ENCODE measurements around the gene CRHR1. TPM values are rescaled to one million over a fixed set of nuclear protein-coding genes. Genes with fewer than 3 reads are reported as not detected.
"Not testable (repeated sequence)": the region's sequence is repeated elsewhere in the genome, so short reads cannot be mapped to it uniquely, and the experiment has no call there.

The CRHR1 gene
- total RNA-seq, 1 donor from 2014 or later = not detected

DNA sequence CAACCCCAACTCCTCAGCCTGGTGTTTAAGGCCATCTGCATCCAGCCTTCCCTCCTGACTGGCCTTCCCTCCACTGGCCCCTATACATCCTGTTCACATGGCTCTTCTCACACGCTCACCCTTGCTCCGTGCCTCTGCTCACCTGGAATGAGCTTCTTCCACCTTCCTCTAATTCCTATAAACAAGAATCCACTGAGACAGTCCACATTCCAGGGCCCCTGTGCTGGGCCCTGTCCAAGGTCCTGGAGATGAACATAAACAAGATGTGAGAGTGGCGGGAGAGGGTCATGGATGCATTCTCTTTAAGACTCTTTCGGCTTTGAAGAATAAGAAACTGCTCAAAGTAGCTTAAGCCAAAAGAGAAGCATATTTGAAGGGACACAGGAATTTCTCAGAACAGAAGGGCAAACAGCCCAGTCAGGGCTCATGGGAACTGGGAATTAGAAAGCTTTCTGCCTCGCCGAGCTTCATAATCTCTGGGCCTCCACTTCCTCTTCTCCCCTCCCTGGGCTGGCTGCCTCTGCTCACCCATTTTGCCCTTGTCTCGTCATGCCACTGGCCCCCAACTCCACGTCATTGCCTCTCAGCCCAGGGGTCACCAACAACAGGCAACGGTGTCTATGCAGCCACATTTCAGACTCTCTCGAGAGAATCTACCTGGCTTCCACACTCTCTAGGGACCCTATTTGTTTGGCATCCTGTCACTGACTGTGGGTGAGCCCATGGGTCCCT lies 74.0 kb downstream of the CRHR1 start:
- TF ChIP-seq, protein P1, sequence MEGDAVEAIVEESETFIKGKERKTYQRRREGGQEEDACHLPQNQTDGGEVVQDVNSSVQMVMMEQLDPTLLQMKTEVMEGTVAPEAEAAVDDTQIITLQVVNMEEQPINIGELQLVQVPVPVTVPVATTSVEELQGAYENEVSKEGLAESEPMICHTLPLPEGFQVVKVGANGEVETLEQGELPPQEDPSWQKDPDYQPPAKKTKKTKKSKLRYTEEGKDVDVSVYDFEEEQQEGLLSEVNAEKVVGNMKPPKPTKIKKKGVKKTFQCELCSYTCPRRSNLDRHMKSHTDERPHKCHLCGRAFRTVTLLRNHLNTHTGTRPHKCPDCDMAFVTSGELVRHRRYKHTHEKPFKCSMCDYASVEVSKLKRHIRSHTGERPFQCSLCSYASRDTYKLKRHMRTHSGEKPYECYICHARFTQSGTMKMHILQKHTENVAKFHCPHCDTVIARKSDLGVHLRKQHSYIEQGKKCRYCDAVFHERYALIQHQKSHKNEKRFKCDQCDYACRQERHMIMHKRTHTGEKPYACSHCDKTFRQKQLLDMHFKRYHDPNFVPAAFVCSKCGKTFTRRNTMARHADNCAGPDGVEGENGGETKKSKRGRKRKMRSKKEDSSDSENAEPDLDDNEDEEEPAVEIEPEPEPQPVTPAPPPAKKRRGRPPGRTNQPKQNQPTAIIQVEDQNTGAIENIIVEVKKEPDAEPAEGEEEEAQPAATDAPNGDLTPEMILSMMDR (conservative IDR thresholded peaks at IDR 0.05; ENCODE audit: low read depth, low read length) = no peak
- no peak overlapping the region for H3K4me3 ChIP-seq (ENCODE audit: low read depth, low read length)
- DNase-seq (ENCODE audit: low read depth) = no peak

DNA sequence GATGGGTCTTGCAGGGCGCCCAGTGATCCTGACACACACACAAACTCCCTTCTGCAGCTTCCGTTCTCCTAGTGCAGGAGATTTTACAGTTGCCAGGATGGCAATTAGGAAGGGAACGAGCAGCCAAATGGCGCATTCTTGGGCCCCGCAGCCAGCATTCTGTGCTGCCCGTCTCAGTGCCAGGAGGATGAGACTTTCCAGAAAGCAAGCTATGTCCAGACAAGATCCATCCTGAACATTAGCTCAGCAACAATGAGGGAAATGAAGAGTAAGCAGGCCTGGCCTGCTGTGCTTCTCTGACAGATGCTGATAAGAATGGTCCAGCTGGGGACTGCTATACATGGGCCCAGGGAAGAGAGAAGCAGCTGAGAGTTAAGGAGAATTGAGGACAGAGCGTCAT lies 77.0 kb downstream of the CRHR1 start:
- no peak overlapping the region for H3K4me3 ChIP-seq (ENCODE audit: low read depth, low read length)
- TF ChIP-seq, protein P1 (conservative IDR thresholded peaks at IDR 0.05; ENCODE audit: low read depth, low read length) = no peak
- DNase-seq (ENCODE audit: low read depth) = no peak

DNA sequence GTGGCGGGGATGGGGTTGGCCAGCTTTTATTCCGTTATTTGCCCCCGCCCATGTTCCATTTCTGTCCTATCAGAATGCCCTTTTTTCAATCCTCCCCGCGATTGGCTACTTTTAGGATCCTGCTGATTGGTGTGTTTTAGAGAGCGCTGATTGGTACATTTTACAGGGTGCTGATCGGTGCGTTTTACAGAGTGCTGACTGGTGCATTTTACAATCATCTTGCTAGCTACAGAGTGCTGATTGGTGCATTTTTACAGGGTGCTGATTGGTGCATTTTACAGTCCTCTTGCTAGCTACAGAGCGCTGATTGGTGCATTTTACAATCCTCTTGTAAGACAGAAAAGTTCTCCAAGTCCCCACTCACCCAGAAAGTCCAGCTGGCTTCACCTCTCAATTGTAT lies 78.0 kb downstream of the CRHR1 start:
- not testable (repeated sequence) for H3K4me3 ChIP-seq (ENCODE audit: low read depth, low read length); DNase-seq (ENCODE audit: low read depth)

DNA sequence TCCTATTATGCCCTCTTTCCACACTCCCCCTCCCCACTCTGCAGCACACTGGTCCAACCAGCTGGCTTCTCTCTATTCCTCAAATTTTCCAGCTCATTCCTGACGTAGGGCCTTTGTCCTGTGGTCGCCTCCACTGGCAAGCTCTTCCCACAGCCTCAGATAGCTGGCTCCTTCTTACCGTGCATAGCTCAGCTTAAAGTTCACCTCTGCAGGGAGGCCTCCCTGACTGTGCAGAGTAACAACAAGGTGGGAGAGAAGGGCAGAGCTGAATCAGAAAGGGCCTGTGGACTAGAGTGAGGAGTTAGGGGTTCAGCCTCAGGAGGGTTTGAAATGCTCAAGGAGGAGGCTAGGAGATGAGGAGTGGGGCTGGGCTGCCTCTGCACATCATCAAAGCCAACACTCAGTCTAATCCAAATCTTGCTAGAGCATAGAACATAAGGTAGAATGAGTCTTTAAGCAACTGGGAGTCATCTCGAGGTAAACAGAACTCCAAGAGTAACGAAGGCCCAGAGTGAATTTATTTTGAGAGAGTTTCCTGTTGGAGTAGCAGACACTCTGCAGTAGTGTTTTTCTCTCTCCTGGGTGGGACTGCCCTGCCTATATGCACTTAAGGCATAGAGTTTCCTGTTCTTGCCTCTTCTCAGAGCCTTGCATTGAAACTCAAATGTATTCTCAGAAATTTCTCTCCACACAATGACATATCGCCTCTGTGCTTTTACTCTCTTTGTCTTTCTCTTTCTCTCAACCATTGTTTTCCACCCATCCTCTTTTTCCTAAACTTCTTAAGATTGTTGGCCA lies 79.9 kb downstream of the CRHR1 start:
- H3K4me3 ChIP-seq (ENCODE audit: low read depth, low read length) = no peak overlapping the region
- no peak for DNase-seq (ENCODE audit: low read depth)
- TF ChIP-seq, protein P1 (conservative IDR thresholded peaks at IDR 0.05; ENCODE audit: low read depth, low read length) = no peak

DNA sequence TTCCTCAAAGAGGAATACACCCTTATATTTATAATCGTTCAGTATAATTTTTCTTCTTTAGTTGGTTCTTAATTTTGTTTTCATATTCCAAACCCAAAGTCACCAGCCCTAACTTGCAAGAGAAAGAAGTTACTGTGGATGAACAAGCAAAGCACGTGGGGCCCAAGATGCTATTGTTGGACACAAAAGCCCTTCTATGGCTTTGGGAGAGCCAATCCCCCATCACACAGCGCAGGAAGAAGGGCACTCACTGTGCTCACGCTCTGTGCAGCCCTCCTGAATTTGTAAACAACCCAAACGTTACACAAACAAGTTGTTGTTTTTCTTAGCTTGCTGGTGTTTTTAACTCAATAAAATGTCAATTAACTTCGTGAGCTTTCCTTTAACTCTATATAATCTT lies 83.1 kb downstream of the CRHR1 start:
- no peak for DNase-seq (ENCODE audit: low read depth)
- TF ChIP-seq, protein P1 (conservative IDR thresholded peaks at IDR 0.05; ENCODE audit: low read depth, low read length) = no peak

DNA sequence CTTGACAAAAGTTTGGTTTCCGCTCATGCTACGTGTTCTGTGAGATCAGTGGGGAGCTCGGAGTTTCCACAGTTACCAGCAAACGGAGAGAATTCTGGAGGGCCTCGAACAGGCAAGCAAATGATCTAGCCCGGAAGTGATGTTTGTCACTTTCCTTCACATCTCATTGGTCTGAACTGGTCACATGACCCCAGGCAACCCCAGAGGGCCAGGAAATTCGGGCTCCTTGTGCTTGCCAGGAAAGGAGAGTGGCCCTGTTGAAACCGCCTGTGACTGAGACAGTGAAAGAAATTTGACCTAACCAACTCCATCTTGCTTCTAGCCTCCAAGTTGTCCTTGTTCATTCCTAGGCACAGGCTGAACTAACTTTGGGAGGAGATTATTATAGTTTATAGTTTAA lies 83.6 kb downstream of the CRHR1 start:
- TF ChIP-seq, protein P1 (conservative IDR thresholded peaks at IDR 0.05; ENCODE audit: low read depth, low read length) = no peak
- no peak for DNase-seq (ENCODE audit: low read depth)
- no peak overlapping the region for H3K4me3 ChIP-seq (ENCODE audit: low read depth, low read length)

More for the DNA sequence above, 83.1 kb downstream of the CRHR1 start:
- H3K4me3 ChIP-seq (ENCODE audit: low read depth, low read length) = no peak overlapping the region

DNA sequence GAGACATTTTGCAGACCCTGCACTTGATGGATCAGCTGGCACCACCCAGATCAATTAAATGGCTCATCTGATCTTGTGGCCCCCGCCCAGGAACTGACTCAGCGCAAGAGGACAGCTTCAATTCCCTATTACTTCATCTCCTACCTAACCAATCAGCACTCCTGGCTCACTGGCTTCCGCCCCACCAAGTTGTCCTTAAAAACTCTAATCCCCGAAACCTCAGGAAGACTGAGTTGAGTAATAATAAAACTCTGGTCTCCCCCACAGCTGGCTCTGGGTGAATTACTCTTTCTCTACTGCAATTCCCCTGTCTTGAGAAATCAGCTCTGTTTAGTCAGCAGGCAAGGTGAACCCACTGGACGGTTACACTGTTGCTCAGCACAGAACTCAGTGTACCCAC lies 84.2 kb downstream of the CRHR1 start:
- TF ChIP-seq, protein P1 (conservative IDR thresholded peaks at IDR 0.05; ENCODE audit: low read depth, low read length) = no peak

More for the DNA sequence above, 84.2 kb downstream of the CRHR1 start:
- H3K4me3 ChIP-seq (ENCODE audit: low read depth, low read length) = no peak overlapping the region
- no peak for DNase-seq (ENCODE audit: low read depth)
